ENCODE results near the gene WDR55. TPM values are rescaled to one million over a fixed set of nuclear protein-coding genes. Genes with fewer than 3 reads are reported as not detected.

Gene WDR55
- total and polyA plus RNA-seq, 3 donors from 2014 or later: 11.7 to 21.1 (median 17.6) TPM

- Histone ChIP-seq H3K36me3 (ENCODE audit: low read depth, missing control alignments) (no peaks in the 10 kb centered on the region), H3K4me1 (peaks cover 5% of the 10 kb centered on the region), H3K9me3 (no peaks in the 10 kb centered on the region), H3K27ac (no peak overlapping the region), H3K4me3 (no peak overlapping the region), H3K27me3 (no peaks in the 10 kb centered on the region)
- intact Hi-C loops (cut with DNase I; ENCODE audit: low total_unique reads): no loop called here
- TF ChIP-seq POLR2A (IDR thresholded peaks at IDR 0.05) (no peak), CTCF (IDR thresholded peaks at IDR 0.05) (no peak)
- 24 to 40% methylated on average over 1 of the region's 1 CpG for WGBS, 2 donors
- no peak for DNase-seq
Measured at GRCh38 chr5:140628711-140629110, 36.0 kb upstream of the WDR55 start.

- Histone ChIP-seq H3K4me3 (peak overlapping the region in 1 of 2 donors; percentile 3), H3K27ac (peak overlapping the region in 1 of 2 donors; percentile 87)
- 80 to 83% methylated on average over 2 of the region's 2 CpGs for WGBS, 2 donors
Measured at GRCh38 chr5:140630292-140631035, 34.2 kb upstream of the WDR55 start.

GRCh38 chr5:140631036-140631417 lies 33.7 kb upstream of the WDR55 start:
- DNase-seq: no peak
- no peaks in the 10 kb centered on the region for H3K36me3 ChIP-seq (ENCODE audit: low read depth, missing control alignments)
- peak overlapping the region; percentile 3 to 46 for H3K4me3 ChIP-seq
- TF ChIP-seq POLR2A (IDR thresholded peaks at IDR 0.05): no peak
- TF ChIP-seq CTCF (IDR thresholded peaks at IDR 0.05): no peak
- H3K27me3 ChIP-seq: no peaks in the 10 kb centered on the region
- H3K9me3 ChIP-seq: no peaks in the 10 kb centered on the region
- WGBS, 2 donors: 78 to 85% methylated on average over 4 of the region's 4 CpGs
- H3K4me1 ChIP-seq: peaks cover 5% of the 10 kb centered on the region
- intact Hi-C loops (cut with DNase I; ENCODE audit: low total_unique reads): loop anchor here (10.0 kb wide), 1 partner anchor 86 kb away; the partner anchor contains the start of gene EIF4EBP3
- H3K27ac ChIP-seq: peak overlapping the region in 1 of 2 donors; percentile 87

More at GRCh38 chr5:140630292-140631035, 34.2 kb upstream of the WDR55 start:
- H3K4me1 ChIP-seq: peaks cover 5% of the 10 kb centered on the region
- intact Hi-C loops (cut with DNase I; ENCODE audit: low total_unique reads): loop anchor here (10.0 kb wide), 1 partner anchor 86 kb away; the partner anchor contains the start of gene EIF4EBP3
- TF ChIP-seq POLR2A (IDR thresholded peaks at IDR 0.05) (no peak), CTCF (IDR thresholded peaks at IDR 0.05) (no peak)
- H3K36me3 ChIP-seq (ENCODE audit: low read depth, missing control alignments): no peaks in the 10 kb centered on the region
- no peaks in the 10 kb centered on the region for H3K9me3 ChIP-seq
- no peak for DNase-seq
- no peaks in the 10 kb centered on the region for H3K27me3 ChIP-seq

- 22 to 40% methylated on average over 1 to 36 of the region's 36 CpGs for WGBS, 2 donors
- Histone ChIP-seq H3K27me3 (no peaks in the 10 kb centered on the region), H3K4me3 (peak overlapping the region; percentile 46 to 62), H3K36me3 (ENCODE audit: low read depth, missing control alignments) (no peaks in the 10 kb centered on the region), H3K4me1 (peaks cover 5% of the 10 kb centered on the region), H3K9me3 (no peaks in the 10 kb centered on the region), H3K27ac (peak overlapping the region; percentile 56 to 87)
- no peak for DNase-seq
- intact Hi-C loops (cut with DNase I; ENCODE audit: low total_unique reads): loop anchor here (10.0 kb wide), 1 partner anchor 87 kb away; the partner anchor contains the start of gene EIF4EBP3
- TF ChIP-seq CTCF (IDR thresholded peaks at IDR 0.05) (no peak), POLR2A (IDR thresholded peaks at IDR 0.05) (no peak)
Measured at GRCh38 chr5:140631831-140632365, 32.8 kb upstream of the WDR55 start.
